Measurements from ENCODE around the gene SRGAP2B.
"Not testable (repeated sequence)": the region's sequence is repeated elsewhere in the genome, so short reads cannot be mapped to it uniquely, and the experiment has no call there.

- not testable (repeated sequence) for TF ChIP-seq CTCF (IDR thresholded peaks at IDR 0.05; ENCODE audit: low read length); EZH2 (IDR thresholded peaks at IDR 0.05; ENCODE audit: borderline replicate concordance, low read length)
These were observed 128.6 kb downstream of the SRGAP2B start for GRCh38 chr1:144966488-144966887.

All from OCI-LY1 (cell line).